Measurements from ENCODE around the gene TNIP1.

DNA sequence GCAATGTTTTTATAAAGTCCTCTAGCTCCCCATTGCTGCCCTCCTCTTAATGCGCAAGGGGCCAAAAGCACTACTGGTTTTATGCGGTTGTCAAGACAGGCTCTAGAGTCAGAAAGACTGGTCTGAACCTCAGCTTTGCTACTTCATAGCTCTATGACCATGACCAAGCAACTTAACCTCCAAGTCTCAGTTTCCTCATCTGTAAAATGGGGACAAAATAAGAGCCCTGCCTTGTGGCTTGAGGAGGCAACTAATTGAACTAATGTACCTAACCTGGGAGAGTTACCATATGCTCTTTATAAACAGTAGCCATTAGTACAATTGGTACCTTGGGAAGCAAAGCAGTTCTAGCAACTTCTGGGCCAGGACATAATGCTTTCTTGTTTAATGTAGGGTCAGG is 40.3 kb upstream of the TNIP1 start:
- no peak for TF ChIP-seq POLR2A (IDR thresholded peaks at IDR 0.05)
- TF ChIP-seq, protein P1, sequence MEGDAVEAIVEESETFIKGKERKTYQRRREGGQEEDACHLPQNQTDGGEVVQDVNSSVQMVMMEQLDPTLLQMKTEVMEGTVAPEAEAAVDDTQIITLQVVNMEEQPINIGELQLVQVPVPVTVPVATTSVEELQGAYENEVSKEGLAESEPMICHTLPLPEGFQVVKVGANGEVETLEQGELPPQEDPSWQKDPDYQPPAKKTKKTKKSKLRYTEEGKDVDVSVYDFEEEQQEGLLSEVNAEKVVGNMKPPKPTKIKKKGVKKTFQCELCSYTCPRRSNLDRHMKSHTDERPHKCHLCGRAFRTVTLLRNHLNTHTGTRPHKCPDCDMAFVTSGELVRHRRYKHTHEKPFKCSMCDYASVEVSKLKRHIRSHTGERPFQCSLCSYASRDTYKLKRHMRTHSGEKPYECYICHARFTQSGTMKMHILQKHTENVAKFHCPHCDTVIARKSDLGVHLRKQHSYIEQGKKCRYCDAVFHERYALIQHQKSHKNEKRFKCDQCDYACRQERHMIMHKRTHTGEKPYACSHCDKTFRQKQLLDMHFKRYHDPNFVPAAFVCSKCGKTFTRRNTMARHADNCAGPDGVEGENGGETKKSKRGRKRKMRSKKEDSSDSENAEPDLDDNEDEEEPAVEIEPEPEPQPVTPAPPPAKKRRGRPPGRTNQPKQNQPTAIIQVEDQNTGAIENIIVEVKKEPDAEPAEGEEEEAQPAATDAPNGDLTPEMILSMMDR (IDR thresholded peaks at IDR 0.05): no peak
